Fibroblast of lung (primary cell): ENCODE measurements around the gene SERPINB4.

Experiments used
- CTCF ChIP-seq, 2 donors: IDR thresholded peaks in 1 of 2; conservative IDR thresholded peaks in 1 of 2; 1 replicate in 1 of 2; 2 replicates in 1 of 2; pipeline ENCODE4 v1.5.1; 2011 to 2012; ENCODE audit warnings: low read length in 2 of 2, control low read depth in 1 of 2, inconsistent platforms in 1 of 2, low read depth in 1 of 2, mild to moderate bottlenecking in 1 of 2
- EZH2 ChIP-seq: IDR thresholded peaks from 2 replicates; pipeline ENCODE4 v1.5.1; 2012; ENCODE audit warnings: low read length, control low read depth, mild to moderate bottlenecking; ENCODE audit errors: missing control alignments

- no peak for TF ChIP-seq CTCF (conservative IDR thresholded peaks at IDR 0.05 in 1 of 2, IDR thresholded peaks at IDR 0.05 in 1 of 2; ENCODE audit: low read depth in 1 of 2, low read length in 2 of 2)
- TF ChIP-seq EZH2 = no peak
Measured at GRCh38 chr18:63681449-63682340, 37.6 kb upstream of the SERPINB4 start.
